HCEC 1CT (cell line): ENCODE measurements around the gene MAP3K15.

ENCODE experiments used
- DNase-seq: peaks from one replicate; pipeline ENCODE4 v3.0.0-alpha.2; 2017

The MAP3K15 gene

GRCh38 chrX:19392078-19392477 lies 123.2 kb downstream of the MAP3K15 start:
- no peak for DNase-seq

DNA sequence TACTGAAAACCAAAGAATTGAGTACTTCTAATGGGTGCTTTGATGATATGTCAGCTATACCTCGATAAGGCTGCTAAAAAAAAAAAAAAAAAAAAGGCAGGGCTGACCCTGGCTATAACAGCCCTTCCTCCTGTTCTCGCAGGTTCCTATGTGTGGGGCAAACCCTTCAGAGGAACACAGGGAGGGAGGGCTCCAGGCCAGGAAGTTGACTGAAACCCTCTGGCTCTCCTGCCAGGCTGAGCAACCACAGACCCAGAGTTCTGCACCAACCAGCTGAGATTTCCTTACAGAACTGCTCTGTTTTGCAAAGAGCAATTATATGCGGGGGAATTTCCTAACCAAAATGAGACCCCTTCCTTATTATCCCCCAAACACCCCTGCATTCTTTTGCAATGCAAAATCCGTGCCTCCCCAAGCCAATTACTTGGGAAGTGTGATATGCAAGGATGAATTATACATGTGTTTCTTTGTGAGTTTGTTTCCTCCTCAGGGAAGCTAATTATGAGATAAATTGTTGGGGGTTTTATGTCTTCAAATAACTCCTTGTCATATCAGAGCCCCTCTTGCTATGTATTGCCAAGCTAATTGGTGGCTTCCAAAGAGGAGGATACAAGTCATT lies 126.0 kb downstream of the MAP3K15 start:
- no peak for DNase-seq

GRCh38 chrX:19388741-19389140 lies 126.6 kb downstream of the MAP3K15 start:
- DNase-seq: no peak

DNA sequence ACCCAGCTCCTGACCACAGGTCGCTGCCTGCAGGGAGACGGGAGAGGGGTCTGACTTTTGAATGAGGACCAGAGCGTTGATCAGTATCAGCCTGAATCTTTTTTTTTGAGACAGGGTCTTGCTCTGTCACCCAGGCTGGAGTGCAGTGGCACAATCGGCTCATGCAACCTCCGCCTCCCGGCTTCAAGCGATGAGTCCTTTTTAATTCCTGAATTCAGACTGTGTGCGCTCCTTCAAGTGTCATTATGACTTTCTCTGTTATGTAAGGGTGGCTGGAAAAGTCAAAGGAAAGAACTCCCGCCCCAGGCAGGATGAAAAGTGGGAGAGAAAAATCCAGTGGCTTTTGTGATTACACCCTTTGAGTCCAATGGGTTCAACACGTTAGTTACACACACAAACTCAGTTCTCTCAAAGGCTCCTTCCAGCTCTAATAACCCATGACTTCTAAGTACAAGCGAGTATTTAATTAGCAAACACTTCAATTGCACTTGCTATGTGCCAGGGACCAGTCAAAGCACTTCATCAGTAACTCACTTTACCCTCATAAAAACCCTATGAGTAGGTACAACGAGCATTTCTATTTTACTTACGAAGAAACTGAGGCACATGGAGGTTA lies 127.1 kb downstream of the MAP3K15 start:
- no peak for DNase-seq

DNA sequence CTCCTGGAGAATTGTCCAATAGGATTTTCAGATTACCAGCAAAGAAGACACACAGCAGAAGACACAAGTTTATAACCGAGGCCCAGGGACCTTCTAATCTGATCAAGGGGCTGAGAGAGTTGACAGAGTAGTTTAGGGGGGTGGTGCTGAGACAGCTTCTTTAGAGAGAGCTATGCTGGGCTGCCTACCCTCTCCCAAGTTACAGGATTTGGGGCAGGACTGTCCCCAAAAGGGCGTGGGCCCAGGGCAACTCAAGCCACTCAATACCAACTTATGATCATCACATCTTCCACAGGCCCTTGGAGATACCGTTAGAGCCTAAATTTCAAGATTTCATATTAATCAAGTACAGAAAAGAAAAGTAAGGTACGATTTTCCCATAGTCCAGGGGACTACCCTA lies 128.6 kb downstream of the MAP3K15 start:
- DNase-seq: no peak

DNA sequence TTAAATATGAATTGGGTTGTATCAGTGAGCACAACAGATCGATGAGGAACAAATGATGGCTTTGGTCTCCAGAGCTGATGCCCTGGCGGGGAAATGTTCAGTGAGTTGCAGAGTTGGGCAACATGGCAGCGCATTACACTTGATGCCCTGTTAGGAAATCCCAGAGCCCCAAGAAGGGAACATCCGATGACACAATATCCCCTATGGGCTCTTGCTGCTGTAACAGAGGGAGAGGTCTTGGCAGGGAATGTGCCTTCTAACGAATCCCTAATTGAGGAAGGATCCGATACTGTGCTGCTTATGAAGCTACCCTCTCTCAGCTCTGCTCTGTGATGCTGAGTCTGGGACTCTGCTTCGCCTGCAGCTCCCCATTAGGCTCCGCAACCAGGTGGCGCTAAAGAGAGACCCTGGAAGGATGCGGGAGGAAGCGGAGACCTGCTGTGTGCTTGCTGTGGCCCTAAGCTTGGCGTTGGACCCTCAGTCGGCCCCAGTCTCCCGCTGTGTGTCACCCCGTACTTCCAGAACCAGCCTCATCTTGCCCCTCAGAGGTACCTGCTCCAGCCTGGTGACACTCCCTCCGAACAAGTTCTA lies 132.7 kb downstream of the MAP3K15 start:
- peak; percentile 13 for DNase-seq

DNA sequence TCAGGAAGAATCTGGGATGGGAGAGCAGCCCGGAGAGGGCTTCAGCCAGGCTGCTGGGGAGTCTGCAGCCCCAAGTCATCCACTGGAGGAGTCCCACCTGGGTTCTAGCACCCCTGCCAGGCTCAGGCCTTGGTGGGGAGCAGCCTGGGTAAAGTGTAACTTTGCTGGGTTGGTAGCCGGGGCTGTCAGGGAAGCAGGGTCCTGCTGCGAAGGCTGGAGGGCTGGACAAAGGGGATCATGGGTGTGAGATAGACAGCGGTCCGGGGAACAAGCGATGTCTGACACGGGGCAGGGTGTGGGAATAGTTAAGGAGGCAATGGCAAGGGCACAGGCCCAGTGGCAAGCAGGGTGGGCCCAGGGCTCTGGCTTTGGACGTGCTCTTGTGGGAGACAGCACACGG lies 134.0 kb downstream of the MAP3K15 start:
- no peak for DNase-seq

DNA sequence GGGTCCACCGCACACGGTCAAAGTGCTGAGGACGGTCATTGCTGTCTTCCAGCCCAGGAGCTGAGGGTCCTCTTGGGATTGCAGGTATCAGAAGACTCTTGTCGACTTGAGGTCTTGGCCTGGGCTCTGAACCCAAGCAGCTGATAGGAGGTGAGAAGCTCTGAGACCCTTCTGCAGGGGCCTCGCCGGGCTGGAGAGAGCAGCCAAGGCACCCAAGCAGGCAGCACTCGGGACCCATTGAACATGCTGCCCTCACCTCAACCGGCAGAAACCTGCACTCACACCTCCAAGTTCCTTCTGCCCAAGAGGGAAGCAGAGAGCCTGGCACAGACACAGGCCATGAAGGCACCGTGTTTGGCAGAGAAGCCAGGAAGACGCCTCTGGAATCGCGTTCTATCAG lies 137.5 kb downstream of the MAP3K15 start:
- no peak for DNase-seq

GRCh38 chrX:19375546-19375945 lies 139.8 kb downstream of the MAP3K15 start:
- no peak for DNase-seq

GRCh38 chrX:19373351-19373891 lies 141.9 kb downstream of the MAP3K15 start:
- no peak for DNase-seq

- no peak for DNase-seq
Observed at GRCh38 chrX:19372547-19373331, 142.6 kb downstream of the MAP3K15 start.

- peak; percentile 47 for DNase-seq
Observed at GRCh38 chrX:19372170-19372546, 143.2 kb downstream of the MAP3K15 start.

GRCh38 chrX:19370061-19370460 lies 145.2 kb downstream of the MAP3K15 start:
- DNase-seq: peak; percentile 46

DNA sequence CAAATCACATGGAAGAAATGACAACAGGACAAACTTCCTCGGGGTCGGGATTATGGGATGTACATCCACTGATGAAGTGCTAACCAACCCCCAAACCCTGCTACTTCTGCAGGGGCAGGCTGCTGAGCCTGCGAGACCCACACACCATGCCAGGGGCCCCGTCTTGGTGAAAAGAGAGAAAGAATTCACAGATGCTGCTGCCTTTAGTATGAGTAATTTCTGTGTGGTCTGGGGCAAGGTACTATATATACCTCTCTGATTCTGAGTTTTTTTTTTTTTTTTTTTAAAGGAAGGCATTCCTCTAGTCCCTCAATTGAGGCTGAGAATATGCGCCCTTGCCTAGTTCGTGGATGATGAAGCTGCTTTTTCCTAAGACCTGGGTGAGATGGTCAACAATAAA lies 146.7 kb downstream of the MAP3K15 start:
- DNase-seq: no peak

GRCh38 chrX:19361701-19362100 lies 153.6 kb downstream of the MAP3K15 start:
- no peak for DNase-seq

DNA sequence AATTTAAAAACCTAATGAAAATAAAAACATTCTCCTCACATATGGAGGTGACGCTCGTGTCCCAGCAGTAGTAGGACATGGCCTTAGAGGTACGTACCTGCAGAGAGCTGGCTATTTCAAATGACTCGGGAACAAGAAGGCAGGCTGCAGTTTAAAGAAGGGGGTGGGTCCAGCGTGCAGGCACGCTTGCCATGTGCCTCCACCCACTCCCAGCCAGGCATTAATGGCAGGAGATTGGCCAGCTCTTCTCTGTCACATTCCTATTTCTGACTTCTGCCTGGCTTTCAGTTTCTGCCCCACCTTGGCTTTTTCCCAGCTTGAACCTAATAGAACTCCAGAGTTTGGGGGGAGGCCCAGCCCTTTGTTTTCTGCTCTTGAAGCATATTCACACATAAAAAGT lies 154.4 kb downstream of the MAP3K15 start:
- DNase-seq: no peak

DNA sequence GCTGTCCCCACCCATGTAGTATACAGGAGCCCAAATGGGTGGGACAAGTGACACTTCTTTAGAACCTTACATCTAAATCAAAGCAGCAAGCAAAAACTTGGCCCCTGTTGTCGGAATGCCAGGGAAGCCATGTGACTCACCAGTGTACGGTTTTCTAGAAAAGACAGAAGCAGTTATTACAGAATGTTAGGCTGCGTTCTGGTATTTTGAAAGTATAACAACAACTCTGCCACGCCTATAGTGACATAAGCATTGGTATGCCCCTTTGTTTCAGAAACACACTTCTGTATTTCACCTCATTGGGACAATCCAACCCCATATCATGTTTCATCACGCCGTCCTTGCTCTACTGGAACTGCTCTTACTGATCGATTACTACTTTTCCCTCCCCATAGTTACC lies 156.8 kb downstream of the MAP3K15 start:
- no peak for DNase-seq

DNA sequence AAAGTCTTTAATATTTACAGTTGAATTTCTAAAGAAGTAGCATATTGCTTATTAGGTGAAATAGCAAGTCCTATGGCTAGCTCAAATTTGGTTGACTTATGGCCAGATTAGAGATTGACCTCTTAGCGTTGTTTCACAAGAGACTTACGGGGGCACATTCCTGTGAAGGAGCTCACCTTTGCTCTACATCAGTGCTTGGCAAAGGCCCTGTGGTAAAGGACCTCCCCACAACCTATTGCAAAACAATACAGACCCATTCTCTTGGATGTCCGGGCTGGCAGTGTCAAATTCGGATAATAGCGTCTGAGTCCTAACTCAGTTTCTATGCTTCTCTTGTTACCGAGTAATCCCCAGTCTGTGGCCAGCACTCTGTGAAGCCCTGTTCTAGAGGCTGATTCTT lies 160.7 kb downstream of the MAP3K15 start:
- DNase-seq: no peak

DNA sequence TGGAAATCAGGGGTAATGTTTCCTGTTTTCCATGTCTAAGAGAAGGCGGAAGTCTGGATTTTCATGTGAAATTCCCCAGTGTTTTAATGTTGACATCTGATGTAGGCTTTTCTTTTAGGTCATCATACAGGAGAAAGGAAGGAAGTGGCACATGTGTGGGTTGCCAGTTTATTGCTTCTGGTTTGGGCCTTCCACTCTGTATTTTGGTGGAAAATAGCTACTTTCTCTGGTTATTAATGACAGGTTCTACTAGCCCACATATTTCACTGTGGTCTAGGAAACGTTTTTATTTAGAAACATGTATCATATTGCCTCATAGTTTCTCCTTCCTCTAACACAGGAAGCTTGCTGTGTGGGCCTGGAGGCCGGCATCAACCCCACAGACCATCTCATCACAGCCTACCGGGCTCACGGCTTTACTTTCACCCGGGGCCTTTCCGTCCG lies 164.3 kb downstream of the MAP3K15 start:
- no peak for DNase-seq

DNA sequence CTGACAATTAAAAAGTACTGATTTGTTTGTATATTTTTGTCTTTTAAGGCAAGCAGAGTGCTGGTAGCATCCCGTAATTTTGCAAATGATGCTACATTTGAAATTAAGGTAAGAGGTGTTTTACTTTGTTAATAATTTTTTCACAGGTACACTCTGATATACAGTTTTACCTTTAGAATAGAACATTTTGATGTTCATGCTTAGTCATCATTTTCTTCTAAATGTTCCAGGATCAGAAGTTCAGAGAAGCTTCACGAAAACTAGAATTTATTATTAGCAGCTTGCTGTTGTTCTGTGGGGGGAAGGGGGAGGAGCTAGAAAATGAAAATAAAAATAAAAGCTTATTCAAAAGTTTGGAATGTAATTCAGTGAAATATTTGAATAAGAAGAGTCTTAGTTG lies 166.0 kb downstream of the MAP3K15 start:
- DNase-seq: no peak

DNA sequence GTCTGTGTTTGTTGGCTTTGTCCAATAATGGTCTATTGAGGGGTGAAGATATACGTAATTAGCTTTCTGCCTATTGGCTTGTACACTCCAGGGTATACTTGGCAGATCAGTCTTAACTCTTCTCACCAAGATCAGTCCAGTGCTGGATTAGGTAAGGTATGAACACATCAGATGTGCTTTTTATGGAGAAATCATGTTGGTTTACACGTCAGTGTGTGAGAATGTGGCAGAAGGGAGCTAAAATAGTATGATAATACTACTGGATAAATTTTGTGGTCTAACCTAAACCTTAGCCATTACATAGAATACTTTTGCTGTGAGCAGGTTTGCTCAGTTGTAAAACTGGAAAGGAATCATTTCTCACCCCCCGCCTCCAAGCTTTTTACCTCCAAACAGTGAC lies 167.4 kb downstream of the MAP3K15 start:
- no peak for DNase-seq

DNA sequence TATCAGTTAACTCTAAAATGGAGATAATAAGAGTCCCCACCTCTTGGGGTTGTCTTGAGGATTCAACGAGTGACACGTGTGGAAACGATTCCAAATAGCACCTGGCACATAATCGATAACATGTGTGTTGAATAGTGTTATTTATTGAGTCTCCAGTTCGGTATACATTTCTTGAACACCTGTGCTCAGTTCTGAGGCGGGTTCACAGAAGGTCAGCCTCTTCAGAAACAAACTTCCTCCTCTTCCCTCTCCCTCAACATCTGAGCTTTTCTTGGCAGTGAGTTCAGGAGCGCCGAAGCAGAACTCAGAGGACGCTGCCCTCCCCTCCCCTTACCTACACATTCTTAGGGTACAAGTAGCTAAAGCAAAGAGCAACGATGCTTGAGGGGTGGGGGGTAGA lies 170.6 kb downstream of the MAP3K15 start:
- DNase-seq: no peak

DNA sequence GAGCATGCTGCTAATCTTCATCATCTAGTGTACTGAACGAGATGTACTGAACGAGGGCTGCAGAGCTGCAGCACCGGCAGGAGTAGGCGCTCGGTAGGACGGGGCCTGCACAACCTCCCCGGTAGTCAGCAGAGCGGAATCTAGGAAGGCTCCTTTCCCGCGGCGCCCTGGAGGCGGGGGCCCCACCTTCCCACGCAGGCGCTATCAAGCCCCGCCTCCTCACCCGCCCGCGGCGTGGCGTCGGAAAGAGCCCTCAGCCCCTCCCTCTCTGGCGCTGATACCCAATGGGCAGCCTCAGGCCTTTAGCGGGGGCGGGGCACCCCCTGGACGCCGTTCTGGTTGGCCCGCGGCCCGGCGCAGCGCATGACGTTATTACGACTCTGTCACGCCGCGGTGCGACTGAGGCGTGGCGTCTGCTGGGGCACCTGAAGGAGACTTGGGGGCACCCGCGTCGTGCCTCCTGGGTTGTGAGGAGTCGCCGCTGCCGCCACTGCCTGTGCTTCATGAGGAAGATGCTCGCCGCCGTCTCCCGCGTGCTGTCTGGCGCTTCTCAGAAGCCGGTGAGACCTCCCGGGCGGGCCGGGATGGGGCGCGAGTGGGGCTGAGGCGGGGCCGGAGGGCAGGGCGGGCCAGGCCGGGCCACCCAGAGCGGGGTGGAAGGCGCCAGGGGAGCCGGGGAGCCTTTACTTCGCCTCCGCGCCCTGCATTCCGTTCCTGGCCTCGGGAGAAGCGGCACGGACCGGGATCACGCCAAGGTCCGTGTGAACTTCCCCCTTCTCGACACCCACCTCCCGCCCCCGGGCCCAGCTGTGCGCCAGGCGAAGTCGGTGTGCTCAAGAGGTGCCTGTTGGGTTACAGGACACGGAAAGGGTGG lies 171.5 kb downstream of the MAP3K15 start, which contains the start of gene PDHA1:
PDHA1 (plus strand) TSS at position 393 of the 874 bp plus-strand sequence; CDS start at position 504, 111 bp downstream.
- peak; percentile 87 for DNase-seq
